GM21619 (cell line): Measurements from ENCODE around the gene SPRING1.
"Not testable (repeated sequence)": the region's sequence is repeated elsewhere in the genome, so short reads cannot be mapped to it uniquely, and the experiment has no call there.

Experiments
- ATAC-seq: cut with Tn5 transposase; IDR thresholded peaks from one replicate; pipeline ENCODE4 v1.9.1; 2021; ENCODE audit not compliant: unreplicated experiment

Gene SPRING1

GRCh38 chr12:116737774-116738657, at the start of gene SPRING1, which contains the start of gene RNFT2:
Gene SPRING1, minus strand, starts transcription at chr12:116738069. Its CDS starts 169 bp downstream, at chr12:116737900.
Gene RNFT2, plus strand, starts transcription at chr12:116738315. Its CDS starts 2,183 bp downstream, at chr12:116740498.
- ATAC-seq: peak; percentile 97

- ATAC-seq: no peak
These were observed 46.4 kb upstream of the SPRING1 start for GRCh38 chr12:116784238-116784612.

- no peak for ATAC-seq
These were observed 45.8 kb upstream of the SPRING1 start for GRCh38 chr12:116783525-116784237.

GRCh38 chr12:116780942-116781341, 43.1 kb upstream of the SPRING1 start:
- no peak for ATAC-seq

GRCh38 chr12:116779597-116779996, 41.7 kb upstream of the SPRING1 start:
- ATAC-seq: no peak

GRCh38 chr12:116777245-116777644, 39.4 kb upstream of the SPRING1 start:
- ATAC-seq: no peak

GRCh38 chr12:116774020-116774419, 36.2 kb upstream of the SPRING1 start:
- ATAC-seq: no peak

GRCh38 chr12:116773276-116773731, 35.4 kb upstream of the SPRING1 start:
- no peak for ATAC-seq

- no peak for ATAC-seq
These were observed 33.8 kb upstream of the SPRING1 start for GRCh38 chr12:116771651-116772050.

- ATAC-seq: no peak
These were observed 28.9 kb upstream of the SPRING1 start for GRCh38 chr12:116766746-116767145.

GRCh38 chr12:116766285-116766684, 28.4 kb upstream of the SPRING1 start:
- ATAC-seq: no peak

- ATAC-seq: no peak
These were observed 27.4 kb upstream of the SPRING1 start for GRCh38 chr12:116765271-116765670.

- ATAC-seq: no peak
These were observed 23.6 kb upstream of the SPRING1 start for GRCh38 chr12:116761499-116761898.

- ATAC-seq: no peak
These were observed 22.8 kb upstream of the SPRING1 start for GRCh38 chr12:116760622-116761020.

- no peak for ATAC-seq
These were observed 22.1 kb upstream of the SPRING1 start for GRCh38 chr12:116759783-116760621.

GRCh38 chr12:116754783-116755182, 16.9 kb upstream of the SPRING1 start:
- ATAC-seq: not testable (repeated sequence)

- not testable (repeated sequence) for ATAC-seq
These were observed 16.2 kb upstream of the SPRING1 start for GRCh38 chr12:116754097-116754496.

GRCh38 chr12:116750298-116750697, 12.4 kb upstream of the SPRING1 start:
- ATAC-seq: no peak

- no peak for ATAC-seq
These were observed 12.0 kb upstream of the SPRING1 start for GRCh38 chr12:116749884-116750283.

GRCh38 chr12:116745554-116745953, 7.7 kb upstream of the SPRING1 start:
- ATAC-seq: no peak

GRCh38 chr12:116744766-116745165, 6.9 kb upstream of the SPRING1 start:
- no peak for ATAC-seq
